GM12875 (cell line): Measurements from ENCODE around the gene CYP11A1.

Experiments used
- H3K4me3 ChIP-seq: one replicate; pipeline ENCODE4 v1.5.1; 2011; ENCODE audit warnings: low read depth, low read length, control low read depth
- TF ChIP-seq, protein P1 (sequence below): IDR thresholded peaks from 2 replicates; pipeline ENCODE4 v1.5.1; 2011; ENCODE audit warnings: low read depth, mild to moderate bottlenecking, control low read depth, inconsistent platforms, low read length, moderate library complexity, borderline replicate concordance; ENCODE audit not compliant: insufficient read depth

The CYP11A1 gene

DNA sequence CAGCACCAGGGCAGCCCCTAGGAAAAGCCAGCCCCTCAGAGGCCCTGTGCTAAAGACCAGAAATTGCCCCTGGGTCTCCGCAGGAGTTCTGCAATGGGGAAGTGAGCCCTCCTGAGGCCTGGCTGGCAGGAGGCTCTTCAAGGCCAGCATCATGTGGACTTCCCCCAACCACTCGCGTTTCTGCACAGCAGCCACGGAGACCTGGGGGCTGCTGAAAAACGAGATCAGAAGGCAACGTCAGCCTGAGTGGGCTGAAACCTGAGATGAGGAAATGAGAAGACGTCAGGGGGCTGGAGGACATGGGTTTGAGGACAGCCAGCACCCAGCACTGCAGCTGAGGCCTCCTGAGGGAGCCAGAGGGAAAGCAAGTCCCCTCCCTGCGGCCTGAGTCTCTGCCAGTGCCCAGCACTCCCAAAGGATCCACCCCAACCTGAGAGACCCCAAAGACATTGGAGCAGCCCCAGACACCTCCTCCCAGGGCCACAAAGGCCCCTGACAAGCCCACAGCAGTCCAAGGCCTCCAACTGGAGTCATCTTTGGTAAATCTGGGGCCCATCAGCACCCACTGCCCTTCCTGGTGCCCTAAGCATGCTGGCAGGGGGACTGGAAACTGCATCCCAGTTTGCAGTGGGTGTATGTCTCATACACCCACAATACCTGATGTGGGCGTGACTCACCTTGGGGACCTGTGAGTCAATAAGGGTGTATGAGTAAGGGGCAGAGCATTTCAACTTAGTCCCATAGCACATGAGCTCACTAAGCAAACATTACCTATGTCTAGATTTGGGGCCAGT, 29.2 kb upstream of the CYP11A1 start:
- TF ChIP-seq, protein P1, sequence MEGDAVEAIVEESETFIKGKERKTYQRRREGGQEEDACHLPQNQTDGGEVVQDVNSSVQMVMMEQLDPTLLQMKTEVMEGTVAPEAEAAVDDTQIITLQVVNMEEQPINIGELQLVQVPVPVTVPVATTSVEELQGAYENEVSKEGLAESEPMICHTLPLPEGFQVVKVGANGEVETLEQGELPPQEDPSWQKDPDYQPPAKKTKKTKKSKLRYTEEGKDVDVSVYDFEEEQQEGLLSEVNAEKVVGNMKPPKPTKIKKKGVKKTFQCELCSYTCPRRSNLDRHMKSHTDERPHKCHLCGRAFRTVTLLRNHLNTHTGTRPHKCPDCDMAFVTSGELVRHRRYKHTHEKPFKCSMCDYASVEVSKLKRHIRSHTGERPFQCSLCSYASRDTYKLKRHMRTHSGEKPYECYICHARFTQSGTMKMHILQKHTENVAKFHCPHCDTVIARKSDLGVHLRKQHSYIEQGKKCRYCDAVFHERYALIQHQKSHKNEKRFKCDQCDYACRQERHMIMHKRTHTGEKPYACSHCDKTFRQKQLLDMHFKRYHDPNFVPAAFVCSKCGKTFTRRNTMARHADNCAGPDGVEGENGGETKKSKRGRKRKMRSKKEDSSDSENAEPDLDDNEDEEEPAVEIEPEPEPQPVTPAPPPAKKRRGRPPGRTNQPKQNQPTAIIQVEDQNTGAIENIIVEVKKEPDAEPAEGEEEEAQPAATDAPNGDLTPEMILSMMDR: peak; percentile 11; the same call in 1 of the 2 replicates
- peak overlapping the region; percentile 36 for H3K4me3 ChIP-seq

DNA sequence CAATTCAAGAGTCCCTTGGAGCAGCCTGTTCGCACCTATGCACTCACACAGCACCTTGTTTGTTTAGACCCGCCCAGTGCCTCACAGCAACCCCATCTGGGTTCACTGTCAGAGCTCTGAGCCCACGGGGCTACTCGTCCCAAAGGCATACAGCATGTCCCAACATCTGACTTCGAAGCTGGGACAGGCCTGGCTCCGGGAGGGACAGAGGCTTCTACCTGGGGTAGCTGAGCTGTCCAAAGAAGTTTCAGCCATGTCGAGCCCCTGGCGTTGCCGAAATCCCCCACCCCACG, 28.6 kb upstream of the CYP11A1 start:
- peak overlapping the region; percentile 14 for H3K4me3 ChIP-seq
- TF ChIP-seq, protein P1: no peak

DNA sequence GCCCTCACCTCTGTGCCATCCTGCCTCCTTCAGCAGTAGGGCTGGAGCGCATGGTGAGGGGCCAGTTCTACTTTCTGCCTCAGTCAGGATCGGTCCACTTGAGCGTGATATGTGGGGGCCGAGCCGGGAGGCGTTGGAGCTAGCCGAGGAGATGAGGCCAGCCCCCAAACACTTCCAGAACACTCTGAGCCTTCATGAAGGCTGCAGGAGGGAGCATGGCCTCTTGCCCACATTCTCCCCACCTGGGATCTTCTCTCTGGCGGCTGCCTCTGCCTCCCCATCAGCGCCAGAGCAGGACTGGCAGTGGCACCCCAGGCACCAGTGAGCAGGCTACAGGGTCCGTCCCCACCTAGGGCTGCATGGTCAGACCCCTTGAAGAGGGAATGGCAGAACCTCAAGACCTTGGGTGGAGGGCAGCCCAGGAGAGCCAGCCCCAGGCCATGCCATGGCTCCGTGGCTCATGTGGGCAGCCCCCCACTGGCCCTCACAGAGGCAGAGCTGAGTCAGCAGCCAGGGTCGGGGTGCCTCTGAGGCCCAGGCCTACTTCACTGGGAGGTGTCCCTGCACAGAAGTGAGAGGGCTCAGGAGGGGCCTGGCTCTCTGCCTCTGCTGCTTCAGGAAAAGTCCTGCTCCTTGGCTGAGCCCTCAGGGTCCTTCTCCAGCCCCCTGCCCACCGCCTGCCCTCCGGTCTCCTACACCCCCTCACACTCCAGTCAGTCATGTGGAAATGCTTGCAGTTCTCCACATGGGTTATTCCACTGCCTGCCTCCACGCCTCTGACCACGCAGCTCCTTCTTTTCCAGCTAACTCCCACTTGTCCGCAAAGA, 28.1 kb upstream of the CYP11A1 start:
- TF ChIP-seq, protein P1: no peak
- H3K4me3 ChIP-seq: no peak overlapping the region

DNA sequence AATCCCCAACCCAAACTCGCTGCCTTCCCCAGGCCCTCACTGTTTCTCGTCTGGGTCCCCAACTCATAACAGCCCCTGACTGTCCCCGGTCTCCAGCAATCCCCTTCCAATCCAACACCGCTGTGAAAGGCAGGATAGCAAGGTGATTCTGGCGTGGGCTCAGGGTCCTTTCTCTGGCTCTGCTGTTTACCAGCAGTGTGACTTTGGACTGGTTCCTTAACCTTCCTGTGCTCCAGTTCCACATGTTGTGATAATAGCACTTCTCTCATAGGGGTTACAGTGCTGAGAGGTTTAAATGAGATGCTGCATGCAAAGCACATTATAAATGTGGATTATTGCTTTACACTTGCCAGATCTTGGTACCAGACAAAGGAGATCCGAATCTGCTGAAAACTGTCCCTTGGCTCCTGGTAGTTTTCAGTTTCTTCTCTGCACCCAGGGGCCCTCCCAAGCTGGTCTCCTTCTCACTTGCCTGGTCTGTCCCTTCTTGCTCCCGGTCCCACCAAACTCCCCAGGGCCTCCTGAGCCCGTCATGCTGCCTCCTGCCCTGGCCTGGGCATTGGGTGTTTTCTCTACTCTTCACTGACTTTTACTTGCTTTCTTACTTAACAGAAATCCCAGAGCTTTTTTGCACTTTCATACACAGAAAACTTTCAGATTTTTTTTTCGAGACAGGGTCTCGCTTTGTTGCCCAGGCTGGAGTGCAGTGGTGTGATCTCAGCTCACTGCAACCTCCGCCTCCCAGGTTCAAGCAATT, 26.8 kb upstream of the CYP11A1 start:
- TF ChIP-seq, protein P1: no peak
- no peak overlapping the region for H3K4me3 ChIP-seq

DNA sequence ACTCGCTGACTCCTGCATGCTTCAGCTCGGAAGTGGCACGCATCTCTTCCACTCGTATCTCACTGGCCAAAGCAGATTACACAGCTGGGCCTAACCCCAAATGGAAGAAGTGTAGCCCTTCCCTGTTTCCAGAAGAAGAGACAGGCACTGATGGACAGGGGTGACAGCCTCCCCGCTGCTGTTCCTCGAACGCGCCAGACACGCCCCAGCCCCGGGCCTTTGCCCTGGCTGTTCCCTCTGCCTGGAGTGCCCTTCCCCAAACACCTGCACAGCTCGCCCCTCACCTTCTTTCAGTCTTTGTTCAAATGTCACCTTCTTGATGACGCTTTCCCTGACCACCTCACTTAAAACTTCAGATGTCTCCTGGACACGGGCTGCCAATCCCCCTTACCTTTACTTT, 26.0 kb upstream of the CYP11A1 start:
- TF ChIP-seq, protein P1: no peak
- no peak overlapping the region for H3K4me3 ChIP-seq

DNA sequence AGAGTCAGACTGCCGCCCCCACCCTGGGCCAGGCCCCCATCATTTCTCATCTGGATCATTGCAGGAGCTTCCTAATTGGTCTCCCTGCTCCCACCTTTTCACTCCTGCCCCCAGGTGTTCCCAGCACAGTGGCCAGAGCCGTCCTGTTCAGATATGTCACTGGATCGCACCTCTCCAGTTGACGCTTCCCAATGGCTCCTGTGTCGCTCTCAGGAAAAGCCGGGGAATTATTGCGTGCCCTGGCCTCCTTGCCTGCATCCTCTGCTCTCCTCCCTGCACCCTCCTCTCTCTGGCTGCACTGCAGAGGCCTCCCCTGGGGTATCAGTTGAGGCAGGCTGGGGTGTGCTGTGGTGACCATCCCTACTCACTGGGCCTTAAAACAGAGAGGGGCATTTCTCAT, 25.5 kb upstream of the CYP11A1 start:
- no peak overlapping the region for H3K4me3 ChIP-seq
- TF ChIP-seq, protein P1: no peak

DNA sequence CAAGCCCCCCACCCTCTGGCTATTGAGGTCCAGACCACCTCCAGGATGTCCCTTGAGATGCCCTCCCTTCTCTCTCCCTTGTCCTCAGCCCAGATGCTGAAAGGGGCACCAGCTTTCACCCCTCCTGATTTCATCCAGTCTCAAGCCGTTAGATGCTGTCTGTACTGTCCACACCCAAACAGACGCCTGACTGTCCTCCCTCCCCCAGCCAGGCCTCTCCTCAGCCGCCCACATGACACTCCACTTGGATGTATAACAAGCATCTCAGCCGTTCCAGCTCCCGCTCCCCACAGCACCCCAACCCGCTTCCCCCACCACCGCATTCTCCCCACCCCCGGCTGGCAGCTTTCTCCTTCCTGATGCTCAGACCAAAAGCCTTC, 25.0 kb upstream of the CYP11A1 start:
- TF ChIP-seq, protein P1: no peak
- no peak overlapping the region for H3K4me3 ChIP-seq
